WERI-Rb-1 (cell line): ENCODE results near the gene SCN7A.
"Not testable (repeated sequence)": the region's sequence is repeated elsewhere in the genome, so short reads cannot be mapped to it uniquely, and the experiment has no call there.

ENCODE experiments used
- DNase-seq: peaks from one replicate; pipeline ENCODE4 v3.0.0-alpha.2; 2020
- H3K27ac ChIP-seq: fragments of 250-450 bp; sonication (Bioruptor Pico); 2 replicates; pipeline ENCODE4 v1.5.1; 2020; ENCODE audit warnings: mild to moderate bottlenecking, moderate library complexity
- H3K27me3 ChIP-seq: fragments of 250-450 bp; sonication (Bioruptor Pico); 2 replicates; pipeline ENCODE4 v1.5.1; 2021; ENCODE audit warnings: mild to moderate bottlenecking, low read depth, moderate library complexity; ENCODE audit not compliant: insufficient read depth, severe bottlenecking
- H3K36me3 ChIP-seq: fragments of 250-450 bp; sonication (Bioruptor Pico); 2 replicates; pipeline ENCODE4 v1.5.1; 2020; ENCODE audit warnings: mild to moderate bottlenecking, moderate library complexity
- H3K4me3 ChIP-seq: 2 replicates; pipeline ENCODE4 v1.5.1; 2011; ENCODE audit warnings: low read depth, mild to moderate bottlenecking, control low read depth, low read length
- H3K9me3 ChIP-seq: fragments of 250-450 bp; sonication (Bioruptor Pico); 2 replicates; pipeline ENCODE4 v1.5.1; 2021; ENCODE audit warnings: mild to moderate bottlenecking, moderate library complexity; ENCODE audit not compliant: severe bottlenecking
- CTCF ChIP-seq: IDR thresholded peaks from 2 replicates; pipeline ENCODE4 v1.5.1; 2011; ENCODE audit warnings: low read depth, mild to moderate bottlenecking, control low read depth, inconsistent platforms, low read length

Gene SCN7A

GRCh38 chr2:166410828-166411472 is 83.1 kb downstream of the SCN7A start:
- Histone ChIP-seq H3K36me3 (no peaks in the 10 kb centered on the region), H3K4me3 (no peak overlapping the region), H3K9me3 (no peaks in the 10 kb centered on the region), H3K27me3 (no peaks in the 10 kb centered on the region), H3K27ac (no peak overlapping the region)
- TF ChIP-seq CTCF = no peak
- no peak for DNase-seq

- H3K27me3 ChIP-seq, H3K4me3 ChIP-seq, H3K36me3 ChIP-seq, H3K9me3 ChIP-seq, H3K27ac ChIP-seq, DNase-seq: not testable (repeated sequence)
Measured at GRCh38 chr2:166407746-166408145, 86.3 kb downstream of the SCN7A start.

GRCh38 chr2:166406374-166406773 is 87.7 kb downstream of the SCN7A start:
- DNase-seq = no peak
- TF ChIP-seq CTCF = no peak
- H3K27ac ChIP-seq = no peak overlapping the region
- no peaks in the 10 kb centered on the region for H3K36me3 ChIP-seq
- no peaks in the 10 kb centered on the region for H3K27me3 ChIP-seq
- H3K9me3 ChIP-seq = no peaks in the 10 kb centered on the region
- no peak overlapping the region for H3K4me3 ChIP-seq

GRCh38 chr2:166405569-166405926 is 88.5 kb downstream of the SCN7A start:
- TF ChIP-seq CTCF = no peak
- Histone ChIP-seq H3K36me3 (no peaks in the 10 kb centered on the region), H3K9me3 (no peaks in the 10 kb centered on the region), H3K27me3 (no peaks in the 10 kb centered on the region), H3K4me3 (no peak overlapping the region), H3K27ac (no peak overlapping the region)
- no peak for DNase-seq

GRCh38 chr2:166404831-166405568 is 89.0 kb downstream of the SCN7A start:
- no peak for DNase-seq
- Histone ChIP-seq H3K36me3 (no peaks in the 10 kb centered on the region), H3K9me3 (no peaks in the 10 kb centered on the region), H3K27ac (no peak overlapping the region), H3K27me3 (no peaks in the 10 kb centered on the region), H3K4me3 (no peak overlapping the region)
- no peak for TF ChIP-seq CTCF

- no peak overlapping the region for H3K4me3 ChIP-seq
- no peaks in the 10 kb centered on the region for H3K36me3 ChIP-seq
- no peak for TF ChIP-seq CTCF
Measured at GRCh38 chr2:166394245-166394644, 99.8 kb downstream of the SCN7A start.

More at GRCh38 chr2:166394245-166394644, 99.8 kb downstream of the SCN7A start:
- H3K27ac ChIP-seq = no peak overlapping the region
- H3K9me3 ChIP-seq = no peaks in the 10 kb centered on the region
- DNase-seq = no peak
- no peaks in the 10 kb centered on the region for H3K27me3 ChIP-seq
